GM21528 (cell line): ENCODE results near the gene CAV3.

Experiments used
- ATAC-seq: cut with Tn5 transposase; IDR thresholded peaks from one replicate; pipeline ENCODE4 v1.9.1; 2021; ENCODE audit warnings: mild to moderate bottlenecking, moderate library complexity; ENCODE audit not compliant: unreplicated experiment, low FRiP score

Gene CAV3

DNA sequence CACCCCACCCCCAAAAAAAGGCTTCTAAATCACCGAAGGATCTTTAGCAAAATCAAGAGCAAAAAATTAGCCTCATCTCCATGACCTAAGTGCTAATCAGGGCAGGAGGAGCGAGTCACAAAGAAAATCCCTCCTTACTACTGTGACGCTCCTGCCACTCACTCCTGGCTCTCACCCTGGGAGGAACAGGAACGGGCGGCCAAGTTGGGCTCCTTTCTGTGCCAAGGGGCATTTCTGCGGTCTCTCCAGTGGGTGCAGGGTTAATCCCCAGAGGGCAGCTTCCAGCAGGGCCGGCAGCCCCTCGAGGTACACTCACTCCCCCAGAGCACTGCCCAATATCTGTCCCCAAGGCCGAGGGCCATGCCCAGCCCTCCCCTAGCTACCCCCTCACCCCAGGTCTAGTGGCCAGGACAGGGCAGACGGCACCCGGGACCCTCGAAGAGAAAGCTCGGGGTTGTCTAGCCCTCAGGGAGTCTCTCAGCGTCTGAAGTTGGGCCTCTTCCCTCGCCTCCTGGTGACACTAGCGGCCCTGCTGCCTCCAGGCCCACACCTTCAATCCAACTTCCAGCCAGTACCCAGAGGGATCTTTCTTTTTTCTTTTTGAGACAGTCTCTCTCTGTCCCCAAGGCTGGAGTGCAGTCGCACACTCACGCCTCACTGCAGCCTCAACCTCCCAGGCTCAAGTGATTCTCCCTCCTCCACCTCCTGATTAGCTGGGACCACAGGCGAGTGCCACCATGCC, 706 bp downstream of the CAV3 start:
- ATAC-seq, result no peak

DNA sequence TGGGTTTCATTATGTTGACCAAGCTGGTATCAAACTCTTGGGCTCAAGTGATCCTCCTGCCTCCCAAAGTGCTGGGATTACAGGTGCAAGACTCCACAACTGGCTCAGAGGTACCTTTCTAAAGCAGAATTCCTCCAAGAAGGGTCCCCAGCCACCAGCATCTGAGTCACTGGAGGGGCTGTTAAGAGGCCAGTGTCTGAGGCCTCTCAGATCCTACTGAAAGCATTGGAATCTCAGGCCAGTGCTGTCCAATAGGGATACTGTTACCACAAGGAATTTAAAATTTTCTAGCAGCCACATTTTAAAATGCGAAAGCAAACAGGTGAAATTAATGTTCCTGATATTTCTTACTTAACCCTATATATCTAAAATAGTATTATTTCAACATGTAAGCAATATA, 1.3 kb downstream of the CAV3 start:
- no peak for ATAC-seq

DNA sequence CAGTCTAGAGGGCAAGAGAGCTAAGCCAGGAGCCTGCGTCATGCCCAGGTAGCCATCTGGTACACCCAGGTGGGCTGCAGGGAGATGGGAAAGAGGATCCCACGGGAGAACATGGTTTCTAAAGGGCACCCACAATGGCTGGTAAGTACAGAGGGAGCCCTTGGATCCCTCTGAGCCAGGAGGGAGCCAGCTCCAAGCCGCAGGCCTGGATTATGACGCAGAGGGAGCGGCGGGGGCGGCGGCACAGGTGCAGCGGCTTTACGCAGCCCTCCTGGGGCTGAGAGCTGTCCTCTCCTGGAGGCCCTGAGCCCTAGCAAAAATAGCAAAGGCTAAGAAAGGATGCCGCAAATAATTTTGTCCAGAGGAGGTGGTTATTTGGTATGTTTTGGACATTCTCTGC, 2.8 kb downstream of the CAV3 start:
- ATAC-seq, result no peak

DNA sequence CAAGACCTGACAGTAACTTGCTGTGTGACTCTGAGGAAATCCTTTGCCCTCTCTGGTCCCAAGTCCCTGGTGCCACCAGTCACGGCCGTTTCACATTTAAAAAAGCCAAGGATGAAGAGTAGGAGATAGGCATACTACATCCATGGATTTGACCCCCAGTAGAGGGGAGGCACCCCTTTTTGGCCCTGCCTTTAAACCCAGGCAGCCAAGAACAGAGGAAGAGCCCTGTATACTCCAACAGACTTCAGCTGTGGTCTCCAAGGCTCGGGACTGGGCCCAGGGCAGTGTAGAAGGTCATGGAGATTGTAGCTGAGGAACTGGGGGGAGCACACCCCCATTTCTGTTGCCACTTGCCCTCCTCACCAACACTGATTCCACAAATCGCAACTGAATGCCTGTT, 3.7 kb downstream of the CAV3 start:
- no peak for ATAC-seq

DNA sequence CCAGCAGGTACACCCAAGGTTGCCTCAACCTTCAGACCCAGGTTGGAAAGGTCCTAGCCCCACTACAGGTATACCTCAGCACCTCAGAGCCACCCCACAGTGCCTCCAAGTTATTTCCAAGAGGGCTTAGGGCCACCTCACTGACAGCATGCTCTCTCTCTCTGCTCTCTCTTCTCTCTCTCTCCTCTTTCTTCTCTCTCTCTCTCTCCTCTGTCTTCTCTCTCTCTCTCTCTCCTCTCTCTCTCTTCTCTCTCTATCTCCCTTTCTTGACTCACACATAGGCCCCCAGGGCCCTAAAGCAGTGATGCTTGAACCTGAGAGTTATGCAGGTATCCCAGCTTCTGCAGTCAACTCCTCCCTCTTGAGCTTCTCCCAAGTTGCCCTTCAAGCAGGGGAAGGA, 4.2 kb downstream of the CAV3 start:
- ATAC-seq, result no peak

DNA sequence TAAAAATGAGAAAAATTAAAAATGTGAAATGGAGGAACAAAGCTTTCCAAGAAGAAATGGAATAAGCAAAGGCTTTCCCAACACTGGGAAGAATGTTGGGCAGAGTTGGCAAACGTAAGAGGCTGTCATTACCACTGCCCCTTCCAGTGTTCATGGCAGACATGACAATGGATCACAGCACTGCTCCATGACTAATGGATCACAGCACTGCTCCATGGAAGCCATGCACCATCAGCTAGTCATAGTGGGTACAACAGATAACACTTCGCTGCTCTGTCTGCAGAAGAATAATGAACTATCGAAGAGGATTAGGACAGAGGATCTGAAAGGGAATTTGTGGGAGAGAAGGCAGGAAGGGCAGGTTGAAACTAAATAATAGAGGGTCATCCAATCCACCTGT, 5.0 kb downstream of the CAV3 start:
- no peak for ATAC-seq

DNA sequence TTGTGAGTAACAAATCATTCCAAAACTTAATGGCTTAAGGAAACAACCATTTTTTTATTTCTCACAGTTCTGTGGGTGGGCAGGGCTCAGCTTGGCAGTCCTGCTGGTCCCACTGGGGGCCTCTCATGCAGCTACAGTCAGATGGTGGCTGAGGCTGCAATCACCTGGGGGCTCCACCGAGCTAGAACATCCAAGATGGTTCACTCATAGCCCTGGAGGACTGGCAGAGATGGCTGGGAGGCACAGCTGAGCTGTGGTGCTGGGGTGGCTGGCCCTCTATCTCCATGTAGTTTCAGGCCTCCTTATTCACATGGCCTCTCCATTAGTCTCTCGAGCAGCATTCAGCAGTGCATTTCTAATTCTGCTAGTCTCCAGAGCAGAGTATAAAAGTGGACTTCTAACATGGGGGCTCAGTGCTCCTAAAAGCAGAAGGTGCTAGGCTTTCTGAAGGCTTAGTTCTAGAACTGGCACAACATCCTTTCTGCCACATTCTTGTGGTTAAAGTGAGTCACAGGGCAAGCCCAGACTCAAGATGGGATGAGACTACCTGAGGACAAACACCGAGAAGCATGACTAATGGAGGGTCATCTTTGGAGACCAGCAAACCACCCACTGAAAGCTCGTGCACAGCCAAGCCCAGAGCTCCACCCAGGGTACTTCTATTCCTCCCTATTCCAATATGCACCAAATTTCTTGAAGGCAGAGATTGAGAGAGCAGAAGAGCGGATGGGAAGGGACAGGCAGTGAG, 6.3 kb downstream of the CAV3 start:
- ATAC-seq, result no peak

DNA sequence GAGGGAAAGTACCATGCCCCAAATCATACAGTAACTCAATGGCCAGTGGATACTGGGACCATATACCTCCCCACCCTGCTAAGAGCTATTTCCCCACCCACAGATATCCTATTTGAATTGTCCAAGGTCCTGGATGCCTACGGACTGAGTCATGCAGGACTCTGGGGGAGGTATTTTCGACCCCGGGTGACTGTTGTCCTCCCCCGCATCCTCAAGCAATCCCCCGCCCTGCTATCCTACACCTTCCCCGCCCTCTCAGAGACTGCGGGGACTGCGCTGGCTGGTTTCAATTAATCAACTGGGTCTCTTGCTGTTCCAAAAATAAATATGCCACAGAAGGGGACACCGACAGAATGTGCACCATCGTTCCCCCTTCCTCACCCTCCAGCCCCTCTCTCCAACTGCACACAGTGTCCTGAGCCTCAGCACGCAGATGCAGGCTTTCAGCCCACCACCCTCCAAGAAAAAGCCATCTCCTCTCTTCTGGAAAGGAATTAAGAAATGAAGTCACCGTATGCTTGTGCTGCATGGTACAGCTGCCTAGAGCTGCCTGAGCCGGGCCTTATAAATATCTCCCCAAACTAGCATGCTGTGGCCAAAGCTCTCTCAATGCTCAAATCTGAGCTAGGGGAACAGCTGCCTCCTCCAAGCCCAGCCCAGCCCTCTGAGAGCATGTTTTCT, 8.1 kb downstream of the CAV3 start:
- no peak for ATAC-seq

DNA sequence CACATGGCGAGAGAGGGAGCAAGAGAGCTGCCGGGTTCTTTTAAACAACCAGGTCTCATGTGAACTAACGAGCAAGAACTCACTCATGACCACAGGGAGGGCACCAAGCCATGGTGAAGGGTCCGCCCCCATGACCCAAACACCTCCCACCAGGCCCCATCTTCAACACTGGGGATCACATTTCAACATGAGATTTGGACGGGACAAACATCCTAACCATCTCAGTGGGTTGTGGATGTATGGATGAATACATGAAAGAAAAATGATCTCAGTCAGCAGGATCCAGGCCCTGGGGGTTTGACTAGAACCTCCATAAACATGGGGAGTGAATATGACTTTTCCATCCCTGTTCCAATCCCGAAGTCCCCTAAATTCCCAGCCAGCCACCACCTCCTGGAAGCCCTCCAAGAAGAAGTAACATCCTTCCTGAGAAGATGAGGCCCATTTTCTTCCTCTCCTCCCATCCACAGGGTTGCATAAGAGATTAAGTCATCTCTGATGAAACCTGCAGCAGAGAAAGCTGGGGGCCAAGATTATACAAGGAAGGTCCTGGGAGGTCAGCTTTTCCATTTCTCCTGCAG, 9.5 kb downstream of the CAV3 start:
- no peak for ATAC-seq

DNA sequence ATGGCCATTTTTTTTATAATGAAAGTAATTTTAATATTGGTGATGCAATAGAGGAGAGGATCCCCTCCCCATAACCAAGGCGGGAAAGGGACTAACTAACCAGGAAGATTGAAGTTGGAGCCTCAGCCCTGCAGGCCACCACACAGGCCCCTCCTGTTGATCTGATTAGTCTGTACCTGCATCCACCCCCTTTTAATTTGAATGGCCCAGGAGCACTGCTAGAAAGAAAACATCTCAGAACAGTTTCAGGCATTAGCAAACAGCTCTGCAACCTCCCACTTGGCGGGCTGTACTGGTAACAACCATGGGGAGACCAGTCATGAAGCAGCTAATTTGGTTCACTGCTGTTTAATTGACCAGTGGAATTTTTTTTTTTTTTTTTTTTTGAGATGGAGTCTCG, 10.3 kb downstream of the CAV3 start:
- no peak for ATAC-seq

DNA sequence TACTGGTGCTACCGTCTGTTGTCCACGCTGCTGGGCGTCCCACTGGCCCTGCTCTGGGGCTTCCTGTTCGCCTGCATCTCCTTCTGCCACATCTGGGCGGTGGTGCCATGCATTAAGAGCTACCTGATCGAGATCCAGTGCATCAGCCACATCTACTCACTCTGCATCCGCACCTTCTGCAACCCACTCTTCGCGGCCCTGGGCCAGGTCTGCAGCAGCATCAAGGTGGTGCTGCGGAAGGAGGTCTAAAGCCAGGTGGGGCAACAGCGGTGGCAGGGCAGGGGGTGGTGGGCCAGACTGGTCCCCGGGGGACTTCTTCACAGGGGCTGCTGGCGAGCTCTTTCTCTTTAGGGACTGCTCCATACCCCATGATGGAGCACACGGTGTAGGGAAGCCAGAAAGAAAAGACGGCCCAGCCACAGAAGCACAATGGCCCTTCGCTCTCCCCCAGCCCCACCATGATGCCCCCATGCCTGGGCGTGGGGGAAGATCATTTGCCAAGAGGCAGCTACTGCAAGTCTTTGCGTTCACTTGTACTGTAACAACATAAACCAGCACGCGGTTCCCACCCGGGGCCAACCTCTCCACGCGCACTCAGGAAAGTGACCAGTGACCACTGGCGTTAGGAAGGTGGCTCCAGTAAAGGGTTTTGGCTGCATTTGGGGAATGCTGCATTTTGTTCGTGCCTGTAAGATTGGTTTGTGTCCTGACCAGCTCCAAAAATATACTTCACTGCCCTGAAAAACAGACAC, 12.2 kb downstream of the CAV3 start:
- ATAC-seq, result no peak

DNA sequence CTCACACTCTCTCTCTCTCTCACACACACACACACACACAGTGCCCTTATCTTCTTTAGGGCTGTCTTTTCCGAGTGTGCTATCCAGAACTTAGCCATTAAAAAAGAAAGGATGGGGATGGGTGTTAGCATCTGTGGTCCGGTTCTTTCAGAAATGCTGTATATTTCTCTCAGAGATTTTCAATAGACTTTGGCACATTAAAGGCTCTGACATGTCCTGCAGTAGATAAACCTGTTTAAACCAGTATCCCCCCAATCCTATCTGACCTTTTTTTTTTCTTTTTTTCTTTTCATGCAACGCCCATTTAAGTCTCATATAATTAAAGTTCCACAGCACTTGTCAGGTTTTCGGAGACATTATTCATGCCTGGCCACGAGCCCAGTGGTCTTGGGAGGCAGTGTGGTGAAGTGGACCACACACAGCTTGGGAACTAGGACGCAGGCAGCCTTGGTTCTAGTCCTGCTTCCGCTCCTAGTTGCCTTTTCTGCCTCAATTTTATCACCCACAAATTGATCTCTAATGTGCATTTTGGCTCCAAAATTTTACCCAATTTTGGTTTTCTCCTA, 13.3 kb downstream of the CAV3 start:
- ATAC-seq, result no peak

DNA sequence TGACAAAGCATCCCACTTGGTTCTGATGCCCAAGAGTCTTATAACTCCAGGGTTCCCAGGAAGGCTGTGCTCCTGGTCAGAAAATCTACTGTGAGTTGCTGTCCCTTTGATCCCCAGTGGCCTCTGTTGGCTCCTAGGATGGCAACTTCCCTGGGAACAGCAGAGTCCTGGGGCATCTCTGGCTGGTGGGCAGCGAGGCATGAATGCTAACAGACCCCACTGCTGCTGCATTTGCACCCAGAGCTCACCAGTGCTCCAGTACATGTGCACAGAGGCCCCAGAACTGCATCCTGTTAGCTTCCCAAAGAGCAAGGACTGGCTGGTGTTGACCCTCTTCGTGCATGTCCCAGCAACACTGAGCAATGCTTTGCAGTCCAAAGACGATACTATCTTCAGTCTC, 15.7 kb downstream of the CAV3 start:
- no peak for ATAC-seq

DNA sequence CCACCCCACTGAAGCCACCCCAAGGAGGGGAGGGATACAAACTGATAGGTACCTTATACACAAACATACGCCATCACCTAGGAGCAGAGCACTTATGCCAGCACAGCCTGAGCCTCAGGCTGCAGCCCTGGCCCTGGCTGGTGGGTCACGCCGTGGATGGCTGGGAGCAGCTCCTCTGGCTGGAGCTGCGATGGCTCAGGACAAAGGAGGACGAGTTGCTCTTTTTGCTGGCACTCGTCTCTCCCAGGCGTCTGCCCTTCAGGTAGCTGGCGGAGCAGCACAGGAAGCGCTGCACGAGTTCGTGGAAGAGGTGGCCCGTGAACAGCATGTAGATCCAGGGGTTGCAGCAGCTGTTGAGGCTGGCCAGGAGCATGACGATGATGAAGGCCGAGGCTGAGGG, 19.2 kb downstream of the CAV3 start:
- ATAC-seq, result no peak

DNA sequence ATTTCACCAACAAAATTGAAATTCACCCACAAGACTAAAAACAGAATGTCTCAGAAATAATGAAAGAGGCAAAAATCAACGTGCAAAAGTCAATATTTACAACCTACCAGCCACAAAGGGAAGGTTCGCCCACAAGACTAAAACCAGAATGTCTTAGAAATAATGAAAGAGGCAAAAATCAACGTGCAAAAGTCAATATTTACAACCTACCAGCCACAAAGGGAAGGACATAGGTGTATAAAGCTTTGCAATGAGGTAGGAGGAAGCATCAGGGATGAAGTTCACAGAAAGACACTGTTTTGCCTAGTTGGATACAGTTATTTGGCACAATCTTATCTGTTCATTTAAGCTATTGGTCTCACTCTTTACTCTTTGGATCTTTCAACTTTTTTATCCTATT, 21.5 kb downstream of the CAV3 start:
- ATAC-seq, result no peak

DNA sequence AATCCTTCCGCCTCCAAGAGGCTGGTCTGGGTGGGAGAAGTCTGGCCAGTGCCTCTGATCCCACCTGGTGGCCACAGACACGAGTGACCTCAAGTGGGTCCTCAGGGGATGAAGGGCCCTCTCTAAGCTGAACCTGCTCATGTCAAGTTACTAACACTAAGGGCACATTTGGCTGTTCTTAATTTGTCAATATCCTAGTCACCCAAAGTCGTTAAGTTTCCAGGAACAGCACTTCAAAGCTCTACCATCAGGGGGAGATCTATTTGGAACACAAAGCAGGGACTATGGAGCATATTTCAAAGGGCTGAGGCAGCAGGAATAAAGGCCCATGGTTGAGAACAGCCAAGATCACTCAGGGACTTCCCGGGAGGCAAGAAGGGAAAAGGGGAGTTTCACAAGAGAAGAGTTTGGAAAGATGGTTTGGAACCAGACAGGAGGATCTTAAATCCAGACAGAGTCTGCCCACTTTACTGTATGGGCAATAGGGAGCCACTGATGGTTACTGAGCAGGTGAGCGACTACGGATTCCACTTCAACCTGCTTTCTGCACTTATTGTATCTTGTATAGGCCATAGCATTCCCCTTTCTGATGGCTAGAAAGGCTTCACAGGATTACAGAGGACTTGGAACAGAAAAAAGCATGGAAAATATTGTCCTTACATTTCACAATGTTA, 22.1 kb downstream of the CAV3 start:
- ATAC-seq, result no peak

DNA sequence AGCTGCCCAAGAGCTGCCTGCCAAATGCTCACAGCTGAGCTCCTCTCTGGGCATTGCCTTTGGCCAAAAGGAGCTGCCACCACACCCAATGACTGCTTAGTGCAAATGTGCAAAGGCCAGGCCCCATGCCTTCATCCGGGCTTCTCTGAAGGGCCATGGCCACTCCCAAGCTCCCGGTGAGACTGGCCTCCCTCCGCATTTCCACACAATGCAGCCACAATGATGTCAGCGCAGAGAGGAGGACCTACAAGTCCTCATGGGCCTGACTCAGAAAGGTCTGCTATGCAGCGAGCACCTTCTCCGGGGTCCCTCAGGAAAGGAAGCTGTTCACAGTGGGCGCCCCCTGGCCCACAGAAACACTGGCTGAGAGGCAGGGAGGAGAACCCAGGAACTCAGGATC, 23.1 kb downstream of the CAV3 start:
- no peak for ATAC-seq

DNA sequence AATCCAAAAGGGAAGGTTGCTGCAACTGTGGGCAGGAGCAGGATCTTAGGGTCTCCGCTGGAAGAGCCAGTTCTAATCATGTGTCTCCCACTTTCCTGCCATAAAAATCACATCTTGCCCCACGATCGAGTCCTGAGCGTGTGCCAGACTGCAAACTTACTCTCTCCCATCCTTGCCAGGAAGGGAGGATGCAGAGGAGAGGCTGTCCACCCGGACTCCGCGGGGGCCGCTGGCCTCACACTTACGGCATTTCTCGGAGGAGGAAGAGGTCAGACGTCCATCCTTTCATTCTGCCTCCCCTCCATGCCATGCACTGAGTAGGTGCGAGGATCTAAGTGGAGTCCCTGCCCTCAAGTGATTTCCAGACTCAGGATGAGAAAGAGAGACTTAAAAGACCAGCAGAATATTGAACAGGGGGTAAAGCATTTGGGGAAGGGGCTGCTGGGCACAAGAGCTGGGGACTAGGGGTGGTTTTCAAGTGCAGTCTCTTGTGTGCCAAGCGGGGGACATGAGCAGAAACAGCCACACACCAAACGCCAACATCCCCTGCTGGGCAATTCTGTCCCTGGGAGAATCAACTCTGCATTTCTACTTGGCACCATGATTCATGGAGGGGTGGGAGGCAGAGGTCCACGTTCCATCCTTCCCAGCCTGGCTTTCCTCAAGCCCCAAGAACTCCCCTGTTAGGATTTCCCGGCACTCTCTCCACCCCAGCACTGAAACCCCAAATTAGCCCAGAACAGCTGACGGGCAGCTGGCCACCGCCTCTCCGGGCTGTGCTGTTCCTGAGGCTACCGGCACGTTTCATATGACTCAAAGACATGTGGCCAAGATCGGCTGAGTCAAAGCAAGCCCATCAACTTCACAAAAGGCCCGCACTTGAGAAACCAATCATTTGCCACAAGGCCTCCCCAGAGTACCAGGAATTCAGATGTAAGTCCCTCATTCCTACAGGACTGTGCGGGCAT, 24.2 kb downstream of the CAV3 start:
- no peak for ATAC-seq
